GM10266 (cell line): ENCODE measurements around the gene REXO4.
"Not testable (repeated sequence)": the region's sequence is repeated elsewhere in the genome, so short reads cannot be mapped to it uniquely, and the experiment has no call there.

Experiments used
- DNase-seq: peaks from one replicate; pipeline ENCODE4 v3.0.0; 2012; ENCODE audit errors: extremely low spot score
- CTCF ChIP-seq: IDR thresholded peaks from 2 replicates; pipeline ENCODE4 v1.5.1; 2012; ENCODE audit warnings: mild to moderate bottlenecking, low read depth; ENCODE audit not compliant: control insufficient read depth, insufficient read depth; ENCODE audit errors: missing control alignments

Gene REXO4

GRCh38 chr9:133393399-133393798 lies 24.4 kb downstream of the REXO4 start:
- DNase-seq = no peak
- TF ChIP-seq CTCF = no peak

- not testable (repeated sequence) for DNase-seq
Observed at GRCh38 chr9:133392308-133392707, 25.5 kb downstream of the REXO4 start.

- not testable (repeated sequence) for DNase-seq
Observed at GRCh38 chr9:133391449-133391848, 26.4 kb downstream of the REXO4 start.

GRCh38 chr9:133390713-133391112 lies 27.1 kb downstream of the REXO4 start:
- no peak for TF ChIP-seq CTCF
- no peak for DNase-seq

- TF ChIP-seq CTCF = no peak
Observed at GRCh38 chr9:133389562-133389961, 28.2 kb downstream of the REXO4 start.

GRCh38 chr9:133389025-133389557 lies 28.7 kb downstream of the REXO4 start:
- TF ChIP-seq CTCF = no peak
- no peak for DNase-seq

More at GRCh38 chr9:133389562-133389961, 28.2 kb downstream of the REXO4 start:
- no peak for DNase-seq

GRCh38 chr9:133387680-133388079 lies 30.1 kb downstream of the REXO4 start:
- no peak for DNase-seq
- no peak for TF ChIP-seq CTCF

- no peak for DNase-seq
- no peak for TF ChIP-seq CTCF
Observed at GRCh38 chr9:133386338-133386737, 31.5 kb downstream of the REXO4 start.
